ENCODE results near the gene AKIRIN2.

AKIRIN2 gene

GRCh38 chr6:87701676-87702588, at the start of gene AKIRIN2:
Gene AKIRIN2, minus strand, starts transcription at chr6:87702233. Its CDS starts 549 bp downstream, at chr6:87701684.
- DNase-seq (ENCODE audit: low read depth in 2 of 2, low spot score in 1 of 2): peak; percentile 89 to 93

GRCh38 chr6:87747646-87748045, 45.6 kb upstream of the AKIRIN2 start:
- DNase-seq (ENCODE audit: low read depth in 2 of 2, low spot score in 1 of 2): no peak

- no peak for DNase-seq (ENCODE audit: low read depth in 2 of 2, low spot score in 1 of 2)
Observed at GRCh38 chr6:87745966-87746721, 44.1 kb upstream of the AKIRIN2 start.

GRCh38 chr6:87743454-87743853, 41.4 kb upstream of the AKIRIN2 start:
- DNase-seq (ENCODE audit: low read depth in 2 of 2, low spot score in 1 of 2): no peak

- DNase-seq (ENCODE audit: low read depth in 2 of 2, low spot score in 1 of 2): peak in 1 of 2 donors; percentile 27
Observed at GRCh38 chr6:87742106-87742505, 40.1 kb upstream of the AKIRIN2 start.

- DNase-seq (ENCODE audit: low read depth in 2 of 2, low spot score in 1 of 2): no peak
Observed at GRCh38 chr6:87741001-87741650, 39.1 kb upstream of the AKIRIN2 start.

- DNase-seq (ENCODE audit: low read depth in 2 of 2, low spot score in 1 of 2): no peak
Observed at GRCh38 chr6:87738744-87739143, 36.7 kb upstream of the AKIRIN2 start.

GRCh38 chr6:87738000-87738399, 36.0 kb upstream of the AKIRIN2 start:
- DNase-seq (ENCODE audit: low read depth in 2 of 2, low spot score in 1 of 2): no peak

GRCh38 chr6:87736809-87737540, 34.9 kb upstream of the AKIRIN2 start:
- no peak for DNase-seq (ENCODE audit: low read depth in 2 of 2, low spot score in 1 of 2)

- DNase-seq (ENCODE audit: low read depth in 2 of 2, low spot score in 1 of 2): no peak
Observed at GRCh38 chr6:87731818-87732661, 30.0 kb upstream of the AKIRIN2 start.

GRCh38 chr6:87731080-87731479, 29.0 kb upstream of the AKIRIN2 start:
- DNase-seq (ENCODE audit: low read depth in 2 of 2, low spot score in 1 of 2): no peak

GRCh38 chr6:87729965-87730719, 28.1 kb upstream of the AKIRIN2 start:
- no peak for DNase-seq (ENCODE audit: low read depth in 2 of 2, low spot score in 1 of 2)

- DNase-seq (ENCODE audit: low read depth in 2 of 2, low spot score in 1 of 2): no peak
Observed at GRCh38 chr6:87728706-87729105, 26.7 kb upstream of the AKIRIN2 start.

GRCh38 chr6:87724983-87725811, 23.2 kb upstream of the AKIRIN2 start:
- no peak for DNase-seq (ENCODE audit: low read depth in 2 of 2, low spot score in 1 of 2)

GRCh38 chr6:87723170-87724078, 21.4 kb upstream of the AKIRIN2 start:
- no peak for DNase-seq (ENCODE audit: low read depth in 2 of 2, low spot score in 1 of 2)

- no peak for DNase-seq (ENCODE audit: low read depth in 2 of 2, low spot score in 1 of 2)
Observed at GRCh38 chr6:87722540-87723169, 20.6 kb upstream of the AKIRIN2 start.

GRCh38 chr6:87721311-87721710, 19.3 kb upstream of the AKIRIN2 start:
- DNase-seq (ENCODE audit: low read depth in 2 of 2, low spot score in 1 of 2): no peak
